Glomerular visceral epithelial cell (primary cell): ENCODE measurements around the gene FAM234B.
A peak's percentile ranks its signal among the peaks of the same experiment; 100 is the strongest.

ENCODE experiments used
- DNase-seq: peaks from one replicate; pipeline ENCODE4 v3.0.0-alpha.2; 2016; ENCODE audit errors: extremely low spot score

Gene FAM234B

DNA sequence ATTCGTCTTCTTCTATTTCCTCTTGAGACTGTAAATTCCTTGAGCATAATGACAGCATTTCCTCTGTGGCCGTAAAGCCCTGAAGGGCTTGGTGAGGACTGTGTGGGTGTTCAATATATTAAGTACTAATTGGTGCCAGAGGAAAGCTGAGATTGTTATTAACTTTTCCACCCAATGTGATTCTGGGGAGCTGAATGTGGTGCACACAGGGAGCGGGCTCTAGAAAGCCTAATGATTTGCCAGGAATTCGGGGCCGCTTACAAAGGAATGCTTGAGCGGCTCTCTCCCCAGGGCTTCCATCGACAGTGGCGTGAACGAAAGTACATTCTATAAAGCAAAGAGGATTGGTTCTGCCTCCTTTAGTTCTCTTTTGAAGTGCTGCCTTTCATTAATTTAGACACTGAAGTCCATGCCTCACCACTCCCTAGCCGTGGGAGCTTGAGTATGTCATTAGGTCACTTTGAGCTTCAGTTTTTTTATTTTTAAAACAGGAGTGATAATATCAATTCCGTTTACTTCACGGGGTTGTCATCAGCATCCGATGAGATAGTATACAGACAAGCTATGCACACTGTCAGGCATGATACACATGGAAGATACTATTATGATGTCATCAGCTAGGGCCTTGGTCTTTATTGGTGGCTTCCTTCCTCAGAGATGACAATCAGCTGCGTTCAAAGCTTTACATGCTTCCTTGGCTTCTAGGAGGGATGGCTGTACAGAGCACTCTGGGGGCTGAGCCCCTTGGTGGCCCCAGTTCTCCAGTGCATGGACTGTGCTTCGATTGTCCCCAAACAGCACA lies 70.3 kb downstream of the FAM234B start:
- DNase-seq: no peak

- DNase-seq: no peak
Observed at GRCh38 chr12:13116259-13116658, 72.1 kb downstream of the FAM234B start.

- no peak for DNase-seq
Observed at GRCh38 chr12:13117029-13117428, 72.8 kb downstream of the FAM234B start.

GRCh38 chr12:13119826-13120225 lies 75.6 kb downstream of the FAM234B start:
- no peak for DNase-seq

- no peak for DNase-seq
Observed at GRCh38 chr12:13120413-13120812, 76.2 kb downstream of the FAM234B start.

DNA sequence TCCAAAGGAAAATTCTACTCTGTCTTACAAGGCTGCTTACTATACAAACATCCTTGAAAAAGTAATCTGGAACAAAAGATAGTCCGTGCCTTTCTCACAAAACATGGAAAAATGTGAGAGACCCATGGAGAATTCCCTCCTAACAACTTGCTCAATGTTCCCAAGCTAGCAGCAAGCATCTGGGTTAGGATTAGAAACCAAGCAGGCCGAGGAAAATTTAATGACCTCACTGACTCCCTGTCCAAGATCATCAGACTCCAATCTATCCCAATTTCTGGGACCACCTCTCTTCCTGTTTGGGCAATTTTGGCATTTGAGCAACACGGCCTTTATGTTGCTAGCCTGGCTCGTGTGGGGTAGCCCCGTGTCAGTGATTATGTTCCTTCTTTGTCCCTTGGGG lies 77.4 kb downstream of the FAM234B start:
- no peak for DNase-seq

GRCh38 chr12:13124656-13125505 lies 80.7 kb downstream of the FAM234B start:
- peak; percentile 70 for DNase-seq

DNA sequence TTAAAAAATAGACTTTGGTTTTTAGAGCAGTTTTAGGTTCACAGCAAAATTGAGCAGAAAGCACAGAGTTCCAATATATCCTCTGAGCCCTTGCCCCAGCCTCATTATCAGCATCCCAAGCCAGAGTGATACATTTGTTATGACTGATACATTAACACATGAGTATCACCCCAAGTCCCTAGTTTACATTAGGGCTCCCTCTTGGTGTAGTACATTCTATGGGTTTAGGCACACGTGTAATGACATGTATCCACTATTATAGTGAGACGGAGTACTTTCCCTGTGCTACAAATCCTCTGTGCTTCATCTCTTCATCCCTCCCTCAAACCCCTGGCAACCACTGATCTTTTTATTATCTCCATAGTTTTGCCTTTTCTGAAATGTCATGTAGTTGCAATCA lies 81.8 kb downstream of the FAM234B start:
- DNase-seq: no peak

DNA sequence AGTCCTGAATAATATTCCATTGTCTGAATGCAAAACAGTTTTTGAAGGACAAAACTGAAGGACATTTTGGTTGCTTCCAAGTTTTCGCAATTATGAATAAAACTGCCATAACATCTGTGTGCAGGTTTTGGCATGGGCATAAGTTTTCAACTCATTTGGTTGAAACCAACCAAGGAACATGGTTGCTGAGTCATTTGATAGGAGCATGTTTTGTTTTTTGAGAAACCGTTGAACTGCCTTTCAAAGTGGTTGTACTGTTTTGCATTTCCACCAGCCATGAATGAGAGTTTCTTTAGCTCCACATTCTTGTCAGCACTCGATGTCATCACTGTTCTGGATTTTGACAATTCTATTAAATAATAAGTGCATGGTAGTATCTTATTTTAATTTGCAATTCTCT lies 82.3 kb downstream of the FAM234B start:
- DNase-seq: no peak

GRCh38 chr12:13127444-13127843 lies 83.3 kb downstream of the FAM234B start:
- no peak for DNase-seq

DNA sequence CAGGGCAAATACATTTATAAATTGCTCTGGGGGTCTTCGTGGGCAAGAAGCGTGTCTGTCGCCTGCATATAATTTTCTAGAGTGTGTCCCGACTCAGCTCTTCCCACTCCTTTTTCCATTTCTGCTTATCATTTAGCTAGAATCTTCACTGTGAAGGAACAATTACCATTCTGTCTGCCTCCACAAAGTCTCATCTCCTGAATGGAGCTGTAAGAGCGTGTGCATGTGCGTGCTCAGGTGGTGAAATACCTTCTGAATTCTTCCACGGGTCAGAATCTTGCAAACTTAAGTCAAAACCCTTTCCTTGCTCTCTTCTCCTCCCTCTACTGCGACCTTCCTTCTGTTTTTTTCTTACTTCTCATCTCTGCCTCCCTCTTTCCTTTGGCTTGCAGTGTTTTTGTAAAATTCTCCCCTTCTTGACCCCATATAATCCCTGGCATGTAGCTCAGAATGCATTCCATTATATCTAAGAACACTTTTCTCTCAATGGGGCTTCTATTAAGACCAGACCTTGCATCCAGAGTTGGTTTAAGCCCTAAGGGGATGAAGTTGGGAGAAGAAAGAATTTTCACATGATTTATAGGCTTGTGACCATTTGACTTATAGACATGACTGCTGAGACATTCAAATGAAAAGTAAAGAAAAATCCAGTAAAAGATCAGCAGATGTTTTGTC lies 84.2 kb downstream of the FAM234B start:
- no peak for DNase-seq

- DNase-seq: no peak
Observed at GRCh38 chr12:13130981-13131380, 86.8 kb downstream of the FAM234B start.
